Activated CD8-positive, alpha-beta memory T cell treated with anti-CD3 and anti-CD28 coated beads for 24 hours (primary cell): Measurements from ENCODE around the gene NSMCE1.

Experiments
- DNase-seq: peaks from one replicate; pipeline ENCODE4 v3.0.0-alpha.2; 2020

Gene NSMCE1

DNA sequence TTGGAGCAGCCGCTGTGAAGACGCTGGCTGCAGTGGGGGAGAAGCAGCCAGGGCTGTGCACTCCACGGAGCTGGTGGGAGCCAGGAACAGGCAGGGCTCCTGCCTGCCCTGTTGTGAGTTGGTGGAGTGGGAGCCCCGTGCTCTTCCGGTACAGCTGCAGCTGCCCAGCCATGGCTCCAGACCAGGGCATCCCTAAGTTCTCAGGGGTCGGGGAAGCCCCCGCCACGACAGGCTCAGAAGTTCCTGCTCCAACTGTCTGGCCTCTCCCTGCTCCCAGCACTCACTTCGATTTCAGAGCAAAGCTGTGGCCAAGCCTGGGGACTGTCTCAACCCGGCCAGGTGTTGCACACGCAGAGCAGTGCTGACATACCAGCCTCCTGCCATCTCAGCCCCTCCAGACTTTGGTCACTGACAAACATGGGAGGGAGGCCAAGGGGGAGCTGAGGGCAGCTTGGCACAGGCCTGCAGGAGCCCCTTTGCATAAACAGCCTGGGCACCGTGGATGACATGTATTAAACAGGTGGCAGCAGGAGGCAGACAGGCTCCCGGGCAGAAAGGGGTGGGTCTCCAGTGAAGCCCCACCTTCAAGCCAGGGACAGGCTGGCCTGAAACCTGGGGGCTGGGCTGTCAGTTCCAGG lies 79.1 kb downstream of the NSMCE1 start:
- no peak for DNase-seq

DNA sequence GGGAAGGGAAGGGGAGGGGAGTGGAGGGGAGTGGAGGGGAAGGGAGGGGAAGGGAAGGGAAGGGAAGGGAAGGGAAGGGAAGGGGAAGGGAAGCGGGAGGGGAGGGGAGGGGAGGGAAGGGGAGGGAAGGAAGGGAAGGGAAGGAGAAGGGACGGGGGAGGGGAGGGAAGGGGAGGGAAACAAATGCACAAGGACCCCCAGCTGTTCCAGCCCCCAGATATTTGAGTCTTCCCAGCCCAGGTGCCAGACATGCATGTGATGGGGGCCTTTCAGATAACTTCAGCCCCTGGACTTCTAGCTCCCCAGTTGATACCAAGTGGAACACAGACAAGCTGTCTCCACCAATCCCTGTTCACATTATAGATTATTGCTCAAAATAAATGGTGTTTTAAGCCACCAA lies 79.9 kb downstream of the NSMCE1 start:
- no peak for DNase-seq

DNA sequence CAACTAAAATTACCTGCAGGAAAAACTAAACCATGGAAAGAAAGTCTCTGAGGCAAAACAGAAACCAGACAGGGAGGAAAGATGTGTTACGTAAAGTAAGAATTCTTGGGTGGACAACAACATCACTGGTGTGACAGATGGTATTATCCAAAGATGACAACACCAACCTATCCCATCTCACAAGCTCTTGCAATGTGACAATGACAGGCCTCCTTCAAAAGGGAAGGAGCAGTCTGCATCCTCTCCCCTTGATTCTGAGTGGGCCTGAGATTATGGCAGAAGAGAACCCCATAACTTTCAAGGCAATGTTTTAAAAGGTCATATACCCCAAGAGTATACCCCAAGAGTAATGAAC lies 82.8 kb downstream of the NSMCE1 start:
- DNase-seq, result no peak

DNA sequence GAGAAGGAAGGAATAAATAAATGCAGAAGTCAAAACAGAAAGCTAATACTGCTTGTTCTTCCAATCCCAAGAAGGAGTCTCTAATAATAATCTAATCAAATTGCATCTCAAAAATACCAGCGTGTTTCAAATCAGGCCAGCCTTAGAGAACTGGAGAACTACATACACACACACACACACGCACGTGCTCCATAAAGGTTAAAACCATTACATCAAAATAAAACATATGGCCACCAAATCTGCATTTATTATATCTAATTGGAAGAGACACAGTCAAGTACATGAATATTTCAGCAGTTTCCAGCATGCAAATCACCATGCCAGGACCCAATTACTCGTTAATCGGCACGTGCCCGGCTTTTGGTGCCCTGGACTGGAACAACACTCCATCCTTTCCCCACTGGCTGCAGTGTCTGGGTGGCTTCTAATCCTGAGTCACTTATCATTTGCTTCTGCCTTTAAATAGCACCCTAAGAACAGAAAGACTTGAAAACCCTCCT lies 85.6 kb downstream of the NSMCE1 start:
- DNase-seq, result no peak

DNA sequence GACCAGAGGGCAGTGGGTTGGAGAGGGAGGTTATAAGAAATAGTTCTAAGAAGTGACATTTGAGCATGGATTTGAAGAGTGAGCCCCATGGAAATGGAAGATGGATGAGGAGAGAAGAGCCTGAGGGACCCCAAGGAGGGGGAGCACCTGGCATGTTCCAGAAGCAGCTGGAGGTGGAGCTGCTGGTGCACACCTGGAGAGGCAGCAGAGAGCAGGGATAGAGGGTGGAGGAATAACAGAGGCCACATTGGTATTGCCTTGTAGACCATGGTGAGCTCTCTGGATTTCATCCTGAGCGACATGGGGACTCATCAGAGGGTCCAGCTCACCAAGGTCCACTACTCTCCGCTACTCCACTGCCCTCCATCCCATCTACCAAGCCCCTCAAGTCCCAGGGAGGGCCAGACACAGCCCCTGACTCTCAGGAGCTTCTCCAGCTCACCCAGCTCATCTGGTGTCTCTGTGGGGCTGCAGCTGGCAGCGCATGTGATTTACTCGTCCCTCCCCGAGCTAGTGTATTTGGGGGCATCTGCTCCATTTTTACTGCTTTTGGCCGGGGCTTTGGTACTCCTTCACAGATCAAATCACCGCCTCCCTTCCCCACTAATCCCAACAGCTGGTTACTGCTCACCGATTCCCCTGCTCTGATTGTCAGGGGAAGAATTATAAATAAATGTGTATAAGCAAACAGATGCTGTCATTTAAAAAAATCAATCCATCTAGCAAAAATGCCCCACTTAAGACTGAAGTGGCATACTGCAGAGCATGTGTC lies 87.4 kb downstream of the NSMCE1 start:
- DNase-seq, result no peak

DNA sequence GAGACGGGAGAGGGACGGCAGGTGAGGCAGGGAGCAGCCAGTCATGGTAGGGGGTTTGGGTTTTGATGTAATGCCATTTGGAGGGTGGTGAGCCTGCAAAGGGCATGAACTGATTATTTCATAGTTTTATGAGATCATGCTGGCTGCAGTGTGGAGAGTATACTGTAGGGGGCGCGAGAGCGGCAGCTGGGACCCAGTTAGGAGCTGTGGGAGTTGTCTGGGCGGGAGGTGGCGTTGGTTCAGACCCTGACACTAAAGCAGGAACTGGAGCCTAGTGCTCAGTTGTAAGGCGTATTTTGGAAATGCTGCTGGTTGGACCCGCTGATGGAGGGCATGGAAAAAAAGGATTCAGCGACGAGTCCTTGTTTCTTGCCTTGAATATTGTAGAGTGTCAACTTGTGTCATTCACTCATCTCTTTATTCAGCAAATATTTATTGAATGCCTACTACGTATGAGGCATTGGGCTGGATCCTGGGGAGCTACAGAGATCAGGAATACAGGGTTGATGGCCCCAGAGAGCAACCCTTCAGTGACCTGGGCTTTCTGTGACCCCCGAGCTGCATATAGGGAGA lies 89.0 kb downstream of the NSMCE1 start:
- DNase-seq, result peak; percentile 93

DNA sequence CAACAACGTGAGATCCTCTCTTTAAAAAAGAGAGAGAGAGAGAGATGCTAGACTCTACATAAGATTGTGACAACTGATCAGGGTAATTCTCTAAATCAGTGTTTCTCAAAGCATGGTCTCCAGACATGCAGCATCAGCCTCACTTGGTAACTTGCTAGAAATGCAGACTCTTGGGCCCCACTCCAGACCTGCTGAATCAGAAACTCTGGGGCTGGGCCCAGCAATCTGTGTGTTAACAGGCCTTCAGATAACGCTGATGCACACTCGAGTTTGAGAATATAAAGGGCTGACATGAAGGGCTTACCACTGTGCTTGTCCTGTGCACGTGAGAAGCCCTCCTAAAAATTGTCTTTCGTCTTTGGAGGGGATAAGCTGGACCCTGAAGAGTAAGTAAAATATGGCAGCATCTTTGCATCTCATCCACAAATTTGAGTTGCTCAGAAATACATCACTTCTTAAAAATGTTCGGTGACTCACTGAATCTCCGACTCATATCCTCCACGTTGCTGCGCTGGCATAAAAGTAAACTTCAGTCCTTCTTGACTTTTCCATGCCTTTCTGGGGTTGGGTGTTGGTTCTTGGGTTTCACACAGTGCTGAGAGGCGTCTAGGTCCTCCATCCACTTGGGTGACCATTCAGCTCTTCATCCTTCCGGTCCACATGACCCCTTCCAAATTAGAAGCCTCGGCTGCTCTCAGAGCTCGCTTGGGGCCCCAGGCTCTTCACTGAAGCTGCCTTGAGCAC lies 91.4 kb downstream of the NSMCE1 start:
- no peak for DNase-seq

DNA sequence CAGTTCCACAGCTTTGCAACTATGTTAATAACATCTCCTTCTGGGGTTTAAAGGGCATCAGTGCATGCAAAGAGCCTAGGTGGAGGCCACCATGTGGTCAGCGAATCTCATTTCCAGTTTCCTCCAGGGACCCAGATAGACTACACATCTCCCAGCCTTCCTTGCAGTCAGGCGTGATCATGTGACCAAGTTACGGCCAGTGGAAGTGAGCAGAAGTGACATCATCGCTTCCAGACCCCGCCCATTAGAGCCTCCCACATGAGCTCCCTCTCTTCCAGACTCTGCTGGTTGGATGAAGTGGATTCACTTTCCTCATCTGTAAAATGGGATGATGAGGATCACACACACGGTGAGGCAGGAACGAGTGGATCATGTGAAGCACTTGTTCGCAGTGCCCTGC lies 92.7 kb downstream of the NSMCE1 start:
- no peak for DNase-seq
